Bronchial epithelial cell (primary cell): ENCODE data around the gene RABL6. TPM values are rescaled to one million over a fixed set of nuclear protein-coding genes. Genes with fewer than 3 reads are reported as not detected.

ENCODE experiments used
- DNase-seq: peaks from one replicate; pipeline ENCODE4 v3.0.0-alpha.2; 2010; ENCODE audit warnings: low read depth
- FAIRE-seq: peaks from 2 replicates; lab custom pipeline; 2011; peaks lifted over from hg19 to GRCh38; lab: Jason Lieb, UNC
- H3K27me3 ChIP-seq: 2 replicates; pipeline ENCODE4 v1.5.1; 2011; ENCODE audit warnings: low read length; ENCODE audit not compliant: control insufficient read depth, insufficient read depth
- H3K36me3 ChIP-seq: 2 replicates; pipeline ENCODE4 v1.5.1; 2011; ENCODE audit warnings: low read length; ENCODE audit not compliant: control insufficient read depth, insufficient read depth
- H3K4me3 ChIP-seq: 2 replicates; pipeline ENCODE4 v1.5.1; 2011; ENCODE audit warnings: mild to moderate bottlenecking, low read depth, low read length, control low read depth
- total RNA-seq: library from RNA; depleted of rRNA; stranded (reverse); fragments of >200 nt; gene quantifications from 2 replicates; pipeline ENCODE4 v1.2.1, GENCODE V29; 2014
- TF ChIP-seq, protein P1 (sequence below): IDR thresholded peaks from 2 replicates; pipeline ENCODE4 v1.5.1; 2011; ENCODE audit warnings: mild to moderate bottlenecking, moderate library complexity, low read length, control low read depth, inconsistent platforms; ENCODE audit not compliant: insufficient read depth, severe bottlenecking

RABL6 gene
- total RNA-seq, 1 donor from 2014 or later: 79.5 TPM

DNA sequence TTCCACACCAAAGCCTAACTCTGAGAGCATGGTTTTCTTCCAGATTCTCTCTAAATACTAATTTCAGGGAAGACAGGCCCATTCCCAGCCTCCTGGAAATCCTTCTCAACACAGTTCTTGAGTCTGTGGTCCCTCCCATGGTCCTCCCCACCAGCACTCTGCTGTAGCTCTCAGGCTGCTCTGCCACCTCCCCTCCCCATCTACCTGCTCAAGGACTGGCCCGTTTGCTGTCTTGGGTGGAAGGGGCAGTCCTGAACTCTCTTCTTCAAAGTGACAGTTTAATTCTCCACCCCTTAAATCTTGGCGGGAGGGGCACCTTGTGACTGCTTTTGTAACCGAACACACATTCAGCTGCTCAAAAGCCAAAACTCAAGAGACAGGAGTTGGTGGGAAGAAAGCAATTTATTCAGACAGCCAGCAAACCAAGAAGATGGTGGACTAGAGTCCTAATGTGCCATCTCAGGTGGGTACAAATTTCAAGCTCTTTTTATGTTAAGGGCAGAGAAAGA is 35.8 kb upstream of the RABL6 start:
- TF ChIP-seq, protein P1, sequence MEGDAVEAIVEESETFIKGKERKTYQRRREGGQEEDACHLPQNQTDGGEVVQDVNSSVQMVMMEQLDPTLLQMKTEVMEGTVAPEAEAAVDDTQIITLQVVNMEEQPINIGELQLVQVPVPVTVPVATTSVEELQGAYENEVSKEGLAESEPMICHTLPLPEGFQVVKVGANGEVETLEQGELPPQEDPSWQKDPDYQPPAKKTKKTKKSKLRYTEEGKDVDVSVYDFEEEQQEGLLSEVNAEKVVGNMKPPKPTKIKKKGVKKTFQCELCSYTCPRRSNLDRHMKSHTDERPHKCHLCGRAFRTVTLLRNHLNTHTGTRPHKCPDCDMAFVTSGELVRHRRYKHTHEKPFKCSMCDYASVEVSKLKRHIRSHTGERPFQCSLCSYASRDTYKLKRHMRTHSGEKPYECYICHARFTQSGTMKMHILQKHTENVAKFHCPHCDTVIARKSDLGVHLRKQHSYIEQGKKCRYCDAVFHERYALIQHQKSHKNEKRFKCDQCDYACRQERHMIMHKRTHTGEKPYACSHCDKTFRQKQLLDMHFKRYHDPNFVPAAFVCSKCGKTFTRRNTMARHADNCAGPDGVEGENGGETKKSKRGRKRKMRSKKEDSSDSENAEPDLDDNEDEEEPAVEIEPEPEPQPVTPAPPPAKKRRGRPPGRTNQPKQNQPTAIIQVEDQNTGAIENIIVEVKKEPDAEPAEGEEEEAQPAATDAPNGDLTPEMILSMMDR: no peak
- Histone ChIP-seq H3K4me3 (no peak overlapping the region), H3K36me3 (no peaks in the 10 kb centered on the region), H3K27me3 (peaks cover 6% of the 10 kb centered on the region)
- FAIRE-seq (no peak), DNase-seq (no peak)

DNA sequence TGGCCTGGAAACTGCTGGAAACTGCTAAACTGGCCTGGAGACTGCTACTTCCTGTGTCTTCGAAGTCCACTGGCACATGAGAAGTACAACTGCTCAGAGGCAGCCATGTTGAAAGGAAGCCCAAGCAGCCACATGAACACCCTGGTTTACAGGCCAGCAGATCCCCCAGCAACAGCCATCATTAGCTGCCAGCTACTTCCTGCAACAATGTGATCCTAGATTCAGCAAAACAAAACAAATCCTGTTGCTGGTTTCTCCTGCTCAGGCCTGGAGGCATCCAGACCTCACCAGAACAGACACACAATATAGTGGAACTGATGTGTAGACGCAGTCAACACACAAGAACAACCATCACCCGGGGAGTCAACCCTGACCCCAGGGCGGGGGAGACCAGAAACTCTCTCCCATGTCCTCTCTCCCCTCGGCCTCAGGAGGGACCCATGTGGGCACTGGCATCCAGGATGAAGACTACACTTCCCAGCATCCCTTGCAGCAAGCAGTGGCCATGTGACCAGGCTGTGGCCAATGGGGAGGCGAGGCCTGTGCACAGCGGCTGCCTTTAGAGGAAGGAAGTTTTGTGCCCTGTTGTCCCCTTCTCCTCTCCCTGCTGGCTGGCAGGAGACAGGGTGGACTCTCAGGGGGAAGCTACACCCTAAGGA is 34.2 kb upstream of the RABL6 start:
- H3K4me3 ChIP-seq: no peak overlapping the region
- no peak for DNase-seq
- no peak for FAIRE-seq
- H3K27me3 ChIP-seq: peaks cover 5% of the 10 kb centered on the region
- TF ChIP-seq, protein P1: no peak
- H3K36me3 ChIP-seq: no peaks in the 10 kb centered on the region

DNA sequence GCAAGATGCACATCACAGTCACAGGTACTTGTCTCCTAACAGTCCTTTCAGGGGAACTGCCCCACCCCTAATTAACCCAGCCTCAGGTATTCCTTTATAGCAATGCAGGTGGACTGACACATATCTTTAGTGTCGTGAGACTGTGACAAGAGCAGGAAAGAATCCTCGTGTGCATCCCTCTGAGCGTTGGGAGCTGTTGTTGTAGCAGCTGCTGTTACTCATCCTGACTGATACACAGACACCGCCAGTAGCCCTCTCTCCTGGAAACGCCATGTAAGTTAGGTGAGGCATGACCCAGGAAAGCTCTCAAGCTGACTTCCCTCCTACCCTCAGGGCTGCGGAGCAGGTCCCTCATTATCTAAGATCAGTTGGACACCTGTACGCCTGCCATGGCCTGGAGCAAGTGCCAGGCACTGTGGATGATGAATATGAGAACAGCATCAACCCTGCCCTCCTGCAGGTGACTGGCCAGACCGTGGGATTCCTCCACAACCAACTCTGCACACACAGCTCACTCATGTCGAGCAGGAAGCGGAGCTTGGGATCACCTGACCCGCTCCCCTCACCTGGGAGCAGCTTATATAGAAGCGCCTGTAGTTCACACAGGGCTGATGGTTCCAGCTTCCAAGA is 33.2 kb upstream of the RABL6 start:
- DNase-seq: no peak
- no peak for FAIRE-seq
- Histone ChIP-seq H3K27me3 (peaks cover 5% of the 10 kb centered on the region), H3K36me3 (no peaks in the 10 kb centered on the region), H3K4me3 (no peak overlapping the region)
- TF ChIP-seq, protein P1: no peak

DNA sequence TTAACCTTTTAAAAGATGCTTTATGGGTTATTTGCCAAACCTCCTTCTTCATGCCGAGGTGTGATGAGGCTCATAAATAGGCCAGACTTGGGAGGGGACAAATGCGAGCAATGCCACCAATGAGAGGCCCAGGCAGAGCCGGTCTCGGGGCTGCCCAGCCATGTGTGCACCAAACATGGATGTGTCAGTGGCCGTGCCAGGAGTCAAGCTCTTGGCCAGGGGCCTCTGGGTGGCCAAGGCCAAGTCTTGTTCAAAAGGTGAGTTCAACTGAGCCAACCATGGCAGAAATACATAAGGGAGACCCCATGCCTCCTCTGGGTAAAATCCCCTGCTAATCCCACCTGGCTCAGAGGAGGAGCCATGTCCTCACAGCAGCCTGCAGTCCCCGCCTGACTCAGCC is 32.6 kb upstream of the RABL6 start:
- FAIRE-seq (no peak), DNase-seq (no peak)
- Histone ChIP-seq H3K27me3 (peaks cover 6% of the 10 kb centered on the region), H3K36me3 (no peaks in the 10 kb centered on the region), H3K4me3 (no peak overlapping the region)
- TF ChIP-seq, protein P1: no peak

DNA sequence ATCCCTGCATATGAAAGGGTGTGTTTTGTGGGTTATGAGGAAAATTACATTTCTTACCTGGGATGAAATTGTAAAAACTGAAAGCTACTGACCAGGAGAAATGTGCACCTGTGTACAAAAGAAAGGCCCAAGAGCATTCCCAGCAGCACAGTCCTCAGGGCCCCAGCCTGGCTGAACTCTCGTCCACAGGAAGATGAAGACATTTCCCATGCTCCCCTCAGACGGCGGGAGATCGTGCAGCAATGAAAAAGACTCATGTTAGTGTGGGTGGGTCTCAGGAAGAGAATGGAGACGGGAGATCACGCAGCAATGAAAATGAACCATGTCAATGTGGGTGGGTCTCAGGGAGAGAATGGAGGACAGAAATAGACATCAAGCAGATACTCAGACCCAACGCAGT is 30.8 kb upstream of the RABL6 start:
- Histone ChIP-seq H3K36me3 (no peaks in the 10 kb centered on the region), H3K27me3 (peaks cover 6% of the 10 kb centered on the region), H3K4me3 (no peak overlapping the region)
- TF ChIP-seq, protein P1: no peak
- FAIRE-seq: no peak
- DNase-seq: no peak
